GM13976 (cell line): ENCODE measurements around the gene IL2.
A peak's percentile ranks its signal among the peaks of the same experiment; 100 is the strongest.

Experiments used
- DNase-seq: peaks from one replicate; pipeline ENCODE4 v3.0.0; 2012; ENCODE audit warnings: low spot score
- in situ Hi-C: fragments of 300-500 bp; cut with MboI; formaldehyde crosslinking; loops from one replicate; pipeline ENCODE4 v1.12.0; 2022; ENCODE audit warnings: low sequenced_read_pairs, mixed read lengths, inconsistent platforms; ENCODE audit not compliant: unreplicated experiment
- TF ChIP-seq, protein P1 (sequence below): IDR thresholded peaks from 2 replicates; pipeline ENCODE4 v1.5.1; 2012; ENCODE audit warnings: borderline replicate concordance, mild to moderate bottlenecking; ENCODE audit not compliant: insufficient read depth; ENCODE audit errors: extremely low read depth, missing control alignments, control extremely low read depth

The IL2 gene

DNA sequence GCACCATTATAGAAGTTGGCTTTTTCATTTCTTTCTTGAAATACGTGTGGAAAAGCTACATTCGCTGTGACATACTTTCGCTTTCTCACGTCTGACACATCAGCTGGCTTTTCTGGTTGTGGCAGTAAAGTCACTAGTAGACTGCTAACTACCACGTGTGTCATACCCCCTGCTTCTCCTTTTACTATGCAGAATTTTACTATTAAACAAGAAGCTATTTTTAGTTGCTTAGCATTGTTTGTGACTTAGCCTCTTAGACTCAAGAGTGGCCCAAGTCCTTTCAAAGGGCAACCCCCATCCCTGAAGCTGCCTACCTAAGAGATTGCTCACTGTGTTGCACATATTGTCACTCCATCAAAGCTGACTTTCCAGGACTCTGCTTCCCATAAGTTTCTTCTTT, 2.1 kb upstream of the IL2 start:
- peak; percentile 8 for DNase-seq
- in situ Hi-C loops: no loop called here
- TF ChIP-seq, protein P1, sequence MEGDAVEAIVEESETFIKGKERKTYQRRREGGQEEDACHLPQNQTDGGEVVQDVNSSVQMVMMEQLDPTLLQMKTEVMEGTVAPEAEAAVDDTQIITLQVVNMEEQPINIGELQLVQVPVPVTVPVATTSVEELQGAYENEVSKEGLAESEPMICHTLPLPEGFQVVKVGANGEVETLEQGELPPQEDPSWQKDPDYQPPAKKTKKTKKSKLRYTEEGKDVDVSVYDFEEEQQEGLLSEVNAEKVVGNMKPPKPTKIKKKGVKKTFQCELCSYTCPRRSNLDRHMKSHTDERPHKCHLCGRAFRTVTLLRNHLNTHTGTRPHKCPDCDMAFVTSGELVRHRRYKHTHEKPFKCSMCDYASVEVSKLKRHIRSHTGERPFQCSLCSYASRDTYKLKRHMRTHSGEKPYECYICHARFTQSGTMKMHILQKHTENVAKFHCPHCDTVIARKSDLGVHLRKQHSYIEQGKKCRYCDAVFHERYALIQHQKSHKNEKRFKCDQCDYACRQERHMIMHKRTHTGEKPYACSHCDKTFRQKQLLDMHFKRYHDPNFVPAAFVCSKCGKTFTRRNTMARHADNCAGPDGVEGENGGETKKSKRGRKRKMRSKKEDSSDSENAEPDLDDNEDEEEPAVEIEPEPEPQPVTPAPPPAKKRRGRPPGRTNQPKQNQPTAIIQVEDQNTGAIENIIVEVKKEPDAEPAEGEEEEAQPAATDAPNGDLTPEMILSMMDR: no peak

DNA sequence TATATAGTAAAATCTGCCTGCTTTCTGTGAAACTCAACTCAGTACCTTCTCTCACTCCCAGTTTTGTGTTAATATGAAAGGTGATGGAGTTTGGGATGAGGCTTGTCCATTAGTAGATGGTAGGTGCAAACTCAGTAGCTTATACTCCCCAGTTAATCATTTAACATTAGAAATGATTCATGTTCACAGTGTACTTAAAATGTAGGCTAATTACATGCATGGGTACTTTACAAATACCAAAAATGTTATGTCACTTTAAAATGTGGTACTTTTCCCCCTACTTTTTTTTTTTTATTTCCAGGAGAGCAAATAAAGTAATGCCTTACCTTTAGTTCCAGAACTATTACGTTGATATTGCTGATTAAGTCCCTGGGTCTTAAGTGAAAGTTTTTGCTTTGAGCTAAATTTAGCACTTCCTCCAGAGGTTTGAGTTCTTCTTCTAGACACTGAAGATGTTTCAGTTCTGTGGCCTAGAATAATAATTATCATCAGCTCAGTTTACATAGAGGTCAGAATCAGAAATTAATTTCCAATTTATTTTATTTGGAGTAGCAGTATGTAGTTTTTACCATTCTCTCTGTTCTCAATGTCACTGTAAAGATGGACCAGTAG, 3.0 kb downstream of the IL2 start:
- TF ChIP-seq, protein P1: no peak
- in situ Hi-C loops: no loop called here
- DNase-seq: no peak

DNA sequence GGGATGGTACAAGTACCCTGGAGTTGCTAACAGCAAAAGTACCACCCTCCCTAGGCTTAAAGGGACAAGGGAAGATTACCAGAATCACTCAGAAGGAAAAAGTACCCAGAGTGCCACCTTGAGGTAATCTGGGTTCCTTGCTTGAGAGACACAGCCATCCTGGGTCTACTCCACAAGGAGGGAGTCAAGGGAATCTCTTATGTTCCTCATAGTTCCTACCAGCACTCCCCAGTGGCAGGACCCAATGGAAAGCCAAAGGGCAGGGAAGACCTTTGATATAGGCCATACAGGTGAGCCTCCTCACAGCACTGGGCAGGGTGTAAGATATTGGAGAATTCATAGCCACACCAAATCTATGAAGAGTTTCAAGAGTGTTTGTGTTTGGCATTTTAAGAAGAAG, 5.7 kb downstream of the IL2 start:
- in situ Hi-C loops: no loop called here
- TF ChIP-seq, protein P1: no peak
- no peak for DNase-seq

DNA sequence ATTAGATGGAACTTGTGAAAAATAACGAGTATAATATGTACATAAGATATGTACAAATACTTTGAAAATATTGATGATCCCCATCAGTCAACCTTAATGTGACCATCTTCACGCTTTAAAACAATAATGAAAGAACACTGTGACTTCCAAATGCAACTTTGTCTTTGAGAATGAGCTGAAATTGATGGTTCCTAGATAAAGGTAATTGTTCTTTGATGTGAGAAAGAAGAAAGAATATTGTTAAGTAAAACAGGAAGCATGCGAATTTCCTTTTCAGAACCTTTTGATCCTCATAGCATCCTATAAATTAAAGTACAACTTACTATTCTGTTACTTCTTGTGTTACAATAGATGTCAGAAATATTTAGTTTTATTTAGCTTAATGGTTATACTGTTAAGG, 22.2 kb downstream of the IL2 start:
- no peak for DNase-seq
- in situ Hi-C loops: no loop called here
- TF ChIP-seq, protein P1: no peak

DNA sequence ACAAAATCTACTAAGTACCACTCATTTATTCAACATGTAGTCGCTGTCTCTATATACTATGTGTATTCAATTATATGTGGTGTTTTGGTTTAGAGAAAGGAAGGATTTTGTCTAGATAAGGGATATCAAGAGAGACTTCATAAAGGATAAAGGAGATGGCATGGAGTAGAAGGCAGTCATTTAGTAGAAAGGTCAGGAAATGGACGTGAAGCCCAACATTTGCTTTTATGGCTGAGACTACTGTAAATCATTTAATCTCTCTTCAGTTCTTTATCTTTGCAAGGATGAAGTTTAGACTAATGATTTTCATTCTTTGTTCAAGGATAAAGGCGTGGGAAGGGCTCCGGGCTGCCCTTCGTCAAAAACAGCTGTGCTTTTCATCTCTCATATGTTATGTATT, 25.2 kb downstream of the IL2 start:
- DNase-seq: no peak
- in situ Hi-C loops: no loop called here
- TF ChIP-seq, protein P1: no peak

DNA sequence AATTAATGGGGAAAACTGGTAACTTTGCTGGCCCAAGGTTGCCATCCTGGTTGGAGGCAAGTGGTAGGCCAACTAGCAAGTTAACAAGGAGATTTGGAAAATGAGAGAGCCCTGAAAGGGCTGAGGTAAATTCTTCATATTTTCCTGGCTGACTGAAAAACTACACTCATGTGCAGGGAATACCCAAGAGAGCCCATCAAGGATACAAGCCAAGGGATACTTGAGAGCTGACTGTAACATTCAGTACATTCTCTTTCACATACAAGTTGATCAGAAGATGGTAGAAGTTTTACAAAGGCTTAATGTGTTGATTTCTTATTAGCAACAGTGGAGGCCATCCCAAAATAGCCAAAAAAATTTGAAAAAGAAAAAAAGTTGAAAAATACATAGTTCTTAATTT, 33.3 kb downstream of the IL2 start:
- TF ChIP-seq, protein P1: no peak
- no peak for DNase-seq

DNA sequence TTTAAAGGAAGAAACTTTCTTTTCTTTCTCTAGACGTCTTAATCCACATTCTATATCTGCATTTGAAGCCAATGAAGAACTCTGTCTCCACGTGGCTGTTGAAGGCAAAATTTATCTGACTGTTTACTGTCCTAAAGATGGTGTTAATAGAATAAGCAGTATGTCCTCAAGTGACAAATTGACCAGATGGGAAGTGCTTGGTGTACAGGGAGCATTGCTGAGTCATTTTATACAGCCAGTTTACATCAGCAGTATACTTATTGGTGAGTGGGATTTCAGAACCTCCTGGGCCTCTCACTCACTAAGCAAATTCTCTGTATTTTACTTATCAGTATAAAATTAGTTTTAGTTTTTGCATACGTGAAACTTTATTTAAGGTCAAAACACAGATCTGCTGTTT, 44.0 kb downstream of the IL2 start:
- no peak for DNase-seq
- in situ Hi-C loops: no loop called here
- TF ChIP-seq, protein P1: no peak

More for the DNA sequence above, 33.3 kb downstream of the IL2 start:
- in situ Hi-C loops: no loop called here
